IMR-90 (cell line): ENCODE data around the gene PITPNM3. TPM values are rescaled to one million over a fixed set of nuclear protein-coding genes. Genes with fewer than 3 reads are reported as not detected.

Experiments used
- ATAC-seq: fragments of 200-7000 bp; cut with Tn5 transposase; 2 replicates; pipeline ENCODE4 v1.9.1; 2020; ENCODE audit warnings: low read depth, mild to moderate bottlenecking, moderate library complexity
- BruUV-seq: library from RNA; stranded (reverse); fragments of 400-500 nt; replicated peaks from 2 replicates; lab custom pipeline; 2021; lab: Mats Ljungman, UMichigan
- CTCF ChIA-PET: fragments of 300-600 bp; formaldehyde crosslinking; extraction: SDS; loops from one replicate; lab custom pipeline; 2021; ENCODE audit warnings: antibody characterized with exemption; lab: Yijun Ruan, JAX
- POLR2A ChIA-PET: fragments of 300-600 bp; sonication (Branson Sonifier 250); formaldehyde crosslinking; loops from one replicate; lab custom pipeline; 2022; ENCODE audit warnings: antibody characterized with exemption; ENCODE audit not compliant: unreplicated experiment; lab: Charles Lee
- DNase-seq: peaks from one replicate; pipeline ENCODE4 v3.0.0; 2013
- H2AFZ ChIP-seq: replicated peaks from 2 replicates; pipeline ENCODE3; 2013; ENCODE audit warnings: low read length, mild to moderate bottlenecking; ENCODE audit not compliant: poor library complexity
- H2AK5ac ChIP-seq: 2 replicates; pipeline ENCODE4 v1.6.1; 2013; ENCODE audit warnings: low read depth, low read length, inconsistent platforms
- H2AK9ac ChIP-seq: replicated peaks from 2 replicates; pipeline ENCODE3; 2013; ENCODE audit warnings: mild to moderate bottlenecking, low read depth, low read length, moderate library complexity; ENCODE audit not compliant: poor library complexity
- H2BK120ac ChIP-seq: 2 replicates; pipeline ENCODE4 v1.6.1; 2013; ENCODE audit warnings: low read depth, low read length, inconsistent platforms
- H2BK15ac ChIP-seq: 3 replicates; pipeline ENCODE4 v1.6.1; 2013; ENCODE audit warnings: low read depth, low read length, inconsistent platforms
- H2BK20ac ChIP-seq: 2 replicates; pipeline ENCODE4 v1.6.1; 2013; ENCODE audit warnings: low read depth, mild to moderate bottlenecking, inconsistent platforms, low read length, moderate library complexity
- H2BK5ac ChIP-seq: 2 replicates; pipeline ENCODE4 v1.6.1; 2013; ENCODE audit warnings: mild to moderate bottlenecking, low read depth, low read length, inconsistent platforms; ENCODE audit not compliant: poor library complexity, severe bottlenecking
- H3K14ac ChIP-seq: replicated peaks from 2 replicates; pipeline ENCODE4 v1.6.1; 2013; ENCODE audit warnings: low read depth, low read length, inconsistent platforms
- H3K18ac ChIP-seq: 2 replicates; pipeline ENCODE4 v1.6.1; 2013; ENCODE audit warnings: low read depth, low read length, control low read depth
- H3K23ac ChIP-seq: 2 replicates; pipeline ENCODE4 v1.6.1; 2013; ENCODE audit warnings: low read depth, low read length, inconsistent platforms
- H3K27ac ChIP-seq: 2 replicates; pipeline ENCODE4 v1.5.1; 2013; ENCODE audit warnings: mild to moderate bottlenecking, control low read depth, low read length; ENCODE audit not compliant: insufficient read depth
- H3K27me3 ChIP-seq: 2 replicates; pipeline ENCODE4 v1.6.1; 2013; ENCODE audit warnings: low read length; ENCODE audit not compliant: control insufficient read depth, insufficient read depth
- H3K36me3 ChIP-seq: 2 replicates; pipeline ENCODE4 v1.6.1; 2013; ENCODE audit warnings: low read length, mixed read lengths; ENCODE audit not compliant: control insufficient read depth, insufficient read depth
- H3K4ac ChIP-seq: 2 replicates; pipeline ENCODE4 v1.6.1; 2013; ENCODE audit warnings: low read depth, low read length, inconsistent platforms
- H3K4me1 ChIP-seq: 2 replicates; pipeline ENCODE4 v1.6.1; 2013; ENCODE audit warnings: low read length, mixed read lengths; ENCODE audit not compliant: control insufficient read depth, insufficient read depth
- H3K4me2 ChIP-seq: 2 replicates; pipeline ENCODE4 v1.6.1; 2013; ENCODE audit warnings: low read depth, mild to moderate bottlenecking, control low read depth, low read length, moderate library complexity
- H3K4me3 ChIP-seq: 2 replicates; pipeline ENCODE4 v1.5.1; 2013; ENCODE audit warnings: low read depth, mild to moderate bottlenecking, control low read depth, low read length, moderate library complexity; ENCODE audit not compliant: insufficient read depth
- H3K56ac ChIP-seq: 2 replicates; pipeline ENCODE4 v1.6.1; 2013; ENCODE audit warnings: low read length, inconsistent platforms; ENCODE audit not compliant: insufficient read depth; ENCODE audit errors: extremely low read depth
- H3K79me1 ChIP-seq, 2 experiments: 2 replicates each; pipeline ENCODE4 v1.6.1; 2013; ENCODE audit warnings: low read length in 2 of 2, inconsistent platforms in 1 of 2, low read depth in 1 of 2
- H3K9ac ChIP-seq: 2 replicates; pipeline ENCODE4 v1.6.1; 2013; ENCODE audit warnings: low read depth, low read length, control low read depth
- H3K9me1 ChIP-seq: 2 replicates; pipeline ENCODE4 v1.6.1; 2013; ENCODE audit warnings: low read length, inconsistent platforms; ENCODE audit not compliant: insufficient read depth
- H3K9me3 ChIP-seq: 2 replicates; pipeline ENCODE4 v1.6.1; 2013; ENCODE audit warnings: low read length; ENCODE audit not compliant: control insufficient read depth, insufficient read depth
- H4K20me1 ChIP-seq: 2 replicates; pipeline ENCODE4 v1.6.1; 2013; ENCODE audit warnings: low read length, inconsistent platforms; ENCODE audit not compliant: insufficient read depth
- H4K5ac ChIP-seq: 2 replicates; pipeline ENCODE4 v1.6.1; 2013; ENCODE audit warnings: mild to moderate bottlenecking, low read depth, low read length, control low read depth
- H4K8ac ChIP-seq, 2 experiments: 2 replicates each; pipeline ENCODE4 v1.6.1; 2013; ENCODE audit warnings: low read depth in 2 of 2, low read length in 2 of 2, control low read depth in 1 of 2, inconsistent platforms in 1 of 2
- H4K91ac ChIP-seq: 2 replicates; pipeline ENCODE4 v1.6.1; 2013; ENCODE audit warnings: low read depth, low read length, inconsistent platforms; ENCODE audit not compliant: insufficient read depth
- BHLHE40 ChIP-seq: fragments of 150-350 bp; IDR thresholded peaks from 2 replicates; pipeline ENCODE4 v1.6.1; 2016; ENCODE audit warnings: mild to moderate bottlenecking, low read depth, low read length
- CEBPB ChIP-seq: IDR thresholded peaks from 2 replicates; pipeline ENCODE4 v1.6.1; 2012; ENCODE audit warnings: low read depth, low read length, improper control_type of control experiment
- CHD1 ChIP-seq: IDR thresholded peaks from 2 replicates; pipeline ENCODE4 v1.6.1; 2012; ENCODE audit warnings: low read depth, low read length, improper control_type of control experiment
- CTCF ChIP-seq: conservative IDR thresholded peaks from 2 replicates; pipeline ENCODE4 v1.5.1; 2012; ENCODE audit warnings: mild to moderate bottlenecking, low read depth, low read length, improper control_type of control experiment
- ELK1 ChIP-seq: fragments of 150-350 bp; IDR thresholded peaks from 2 replicates; pipeline ENCODE4 v1.6.1; 2016; ENCODE audit warnings: low read depth, mild to moderate bottlenecking, low read length, moderate library complexity, borderline replicate concordance
- FOS ChIP-seq: fragments of 150-350 bp; IDR thresholded peaks from 2 replicates; pipeline ENCODE4 v1.6.1; 2016; ENCODE audit warnings: low read depth, low read length
- MAFK ChIP-seq: IDR thresholded peaks from 2 replicates; pipeline ENCODE4 v1.6.1; 2012; ENCODE audit warnings: low read depth, low read length, improper control_type of control experiment
- MAZ ChIP-seq: IDR thresholded peaks from 2 replicates; pipeline ENCODE4 v1.6.1; 2012; ENCODE audit warnings: low read depth, mild to moderate bottlenecking, low read length, improper control_type of control experiment, moderate library complexity, borderline replicate concordance
- MXI1 ChIP-seq: IDR thresholded peaks from 2 replicates; pipeline ENCODE4 v1.6.1; 2012; ENCODE audit warnings: low read depth, mild to moderate bottlenecking, low read length, moderate library complexity, borderline replicate concordance
- NFE2L2 ChIP-seq: fragments of 150-350 bp; IDR thresholded peaks from 2 replicates; pipeline ENCODE4 v1.6.1; 2016; ENCODE audit warnings: low read depth, mild to moderate bottlenecking, low read length
- POLR2A ChIP-seq: IDR thresholded peaks from 2 replicates; pipeline ENCODE4 v1.6.1; 2012; ENCODE audit warnings: mild to moderate bottlenecking, low read depth, low read length
- RAD21 ChIP-seq: IDR thresholded peaks from 2 replicates; pipeline ENCODE4 v1.6.1; 2012; ENCODE audit warnings: low read length, improper control_type of control experiment
- RCOR1 ChIP-seq: IDR thresholded peaks from 2 replicates; pipeline ENCODE4 v1.6.1; 2012; ENCODE audit warnings: mild to moderate bottlenecking, low read length, improper control_type of control experiment; ENCODE audit not compliant: insufficient replicate concordance
- RFX5 ChIP-seq: IDR thresholded peaks from 2 replicates; pipeline ENCODE4 v1.8.0; 2012; ENCODE audit warnings: low read depth, mild to moderate bottlenecking, low read length, moderate library complexity
- SMC3 ChIP-seq: fragments of 150-350 bp; IDR thresholded peaks from 2 replicates; pipeline ENCODE4 v1.6.1; 2016; ENCODE audit warnings: low read depth, mild to moderate bottlenecking, antibody characterized with exemption, low read length, moderate library complexity
- USF2 ChIP-seq: fragments of 150-350 bp; IDR thresholded peaks from 2 replicates; pipeline ENCODE4 v1.6.1; 2017; ENCODE audit warnings: mild to moderate bottlenecking, antibody characterized with exemption, low read length, low read depth
- WGBS, 2 experiments: methylation state at CpG; one replicate each; pipeline versions ENCODE4 v1.1.5 to v1.1.7; 2013; ENCODE audit warnings: missing lambda C conversion rate in 2 of 2; ENCODE audit not compliant: insufficient read length in 1 of 2; ENCODE audit errors: extremely low coverage in 2 of 2; 5-methylcytosine and 5-hydroxymethylcytosine counted together
- dilution Hi-C: fragments of 300-500 bp; cut with HindIII; formaldehyde crosslinking; loops from one replicate; pipeline ENCODE4 v1.14.3; 2018; ENCODE audit warnings: low sequenced_read_pairs; ENCODE audit not compliant: unreplicated experiment
- in situ Hi-C: fragments of 300-500 bp; cut with MboI; formaldehyde crosslinking; loops from 3 replicates; pipeline ENCODE4 v1.14.3; 2019; ENCODE audit warnings: low sequenced_read_pairs, inconsistent platforms, mixed read lengths
- intact Hi-C: fragments of 100-400 bp; cut with micrococcal nuclease; formaldehyde crosslinking; loops from 2 replicates; pipeline ENCODE4 v1.10.0; 2022
- polyA plus RNA-seq, 3 experiments: library from polyadenylated mRNA; depleted of rRNA; stranded (reverse); fragments of >200 nt; gene quantifications; 2 replicates each; pipeline ENCODE4 v1.2.3, GENCODE V29; 2012; ENCODE audit warnings: low replicate concordance in 1 of 3
- total RNA-seq: library from RNA; depleted of rRNA; stranded (reverse); fragments of >200 nt; gene quantifications from 2 replicates; pipeline ENCODE4 v1.2.3, GENCODE V29; 2012

The PITPNM3 gene
- total and polyA plus RNA-seq, 2 of the 4 experiments (the other 2 are of a cell fraction): 0.54 to 1.7 TPM

GRCh38 chr17:6482105-6482455 is 74.3 kb downstream of the PITPNM3 start:
- POLR2A ChIA-PET: interaction anchor here (0.6 kb wide), 1 partner anchor 28 kb away, joined by 5 read pairs; no protein-coding TSS in a partner anchor
- Histone ChIP-seq H3K36me3 (no peaks in the 10 kb centered on the region), H3K56ac (no peak overlapping the region), H3K9me3 (no peaks in the 10 kb centered on the region), H4K91ac (no peak overlapping the region), H3K4me3 (no peak overlapping the region), H3K27ac (no peak overlapping the region), H2BK120ac (no peak overlapping the region), H3K4me2 (no peak overlapping the region), H3K79me1 (no peaks in the 10 kb centered on the region), H2AK5ac (no peak overlapping the region), H2BK5ac (no peak overlapping the region), H2AK9ac (no peak overlapping the region), H4K5ac (no peak overlapping the region), H3K4me1 (no peaks in the 10 kb centered on the region), H4K8ac (no peak overlapping the region), H3K9ac (no peak overlapping the region), H3K27me3 (peaks cover 16% of the 10 kb centered on the region), H2BK20ac (no peak overlapping the region), H3K9me1 (no peaks in the 10 kb centered on the region), H4K20me1 (no peaks in the 10 kb centered on the region), H2AFZ (no peak overlapping the region), H3K4ac (no peak overlapping the region), H2BK15ac (no peak overlapping the region), H3K23ac (no peak overlapping the region), H3K18ac (no peak overlapping the region), H3K14ac (no peak overlapping the region)
- dilution Hi-C loops: no loop called here
- no TSS peak for BruUV-seq
- WGBS, 2 experiments: 50% methylated on average over 2 of the region's 6 CpGs; no CpG with 5 or more reads in 1 of the 2 experiments
- no peak for TF ChIP-seq RFX5
- no peak for TF ChIP-seq NFE2L2
- TF ChIP-seq CEBPB: no peak
- TF ChIP-seq MAZ: no peak
- no peak for TF ChIP-seq MAFK
- no peak for TF ChIP-seq FOS
- no peak for TF ChIP-seq ELK1
- no peak for TF ChIP-seq CHD1
- no peak for TF ChIP-seq RCOR1
- TF ChIP-seq SMC3: no peak
- TF ChIP-seq CTCF: no peak
- TF ChIP-seq BHLHE40: no peak
- TF ChIP-seq MXI1: no peak
- TF ChIP-seq USF2: no peak
- TF ChIP-seq RAD21: no peak
- no peak for TF ChIP-seq POLR2A
- in situ Hi-C loops: no loop called here
- CTCF ChIA-PET: interaction anchor here (1.6 kb wide), 1 partner anchor 9 kb away, joined by 8 read pairs; no protein-coding TSS in a partner anchor
- intact Hi-C loops: no loop called here
- DNase-seq: no peak
- no peak for ATAC-seq
